Activated CD8-positive, alpha-beta memory T cell treated with anti-CD3 and anti-CD28 coated beads, Interleukin-2, amount 10 ng/mL, durations not matched to agents 7 days and 5 days (primary cell): ENCODE results near the gene RAB22A. TPM values are rescaled to one million over a fixed set of nuclear protein-coding genes. Genes with fewer than 3 reads are reported as not detected.
A peak's percentile ranks its signal among the peaks of the same experiment; 100 is the strongest.

Experiments
- ATAC-seq: fragments of 150-1000 bp; cut with Tn5 transposase; one replicate; pipeline ENCODE4 v1.10.0; 2021; ENCODE audit warnings: moderate library complexity
- CTCF ChIA-PET: fragments of 350-600 bp; sonication (Branson Sonifier 250); formaldehyde crosslinking; loops from one replicate; lab custom pipeline; 2021; ENCODE audit warnings: antibody characterized with exemption; lab: Charles Lee
- DNase-seq: peaks from one replicate; pipeline ENCODE4 v3.0.0-alpha.2; 2020
- H3K27ac Mint-ChIP-seq: one replicate; pipeline ENCODE4 v1.8.0; 2021; ENCODE audit warnings: mild to moderate bottlenecking, mixed read lengths
- H3K27me3 Mint-ChIP-seq: one replicate; pipeline ENCODE4 v1.8.0; 2021; ENCODE audit warnings: mixed read lengths
- H3K36me3 Mint-ChIP-seq: one replicate; pipeline ENCODE4 v1.8.0; 2021; ENCODE audit warnings: mild to moderate bottlenecking, mixed read lengths
- H3K4me1 Mint-ChIP-seq: one replicate; pipeline ENCODE4 v1.8.0; 2021; ENCODE audit warnings: mixed read lengths
- H3K4me3 Mint-ChIP-seq: one replicate; pipeline ENCODE4 v1.8.0; 2021; ENCODE audit warnings: mild to moderate bottlenecking, moderate library complexity, mixed read lengths
- H3K9me3 Mint-ChIP-seq: one replicate; pipeline ENCODE4 v1.8.0; 2022; ENCODE audit warnings: low read depth, mixed read lengths
- total RNA-seq, 2 experiments: library from RNA; stranded (reverse); gene quantifications; one replicate each; pipeline ENCODE4 v1.2.3, GENCODE V29; 2021

Gene RAB22A, protein sequence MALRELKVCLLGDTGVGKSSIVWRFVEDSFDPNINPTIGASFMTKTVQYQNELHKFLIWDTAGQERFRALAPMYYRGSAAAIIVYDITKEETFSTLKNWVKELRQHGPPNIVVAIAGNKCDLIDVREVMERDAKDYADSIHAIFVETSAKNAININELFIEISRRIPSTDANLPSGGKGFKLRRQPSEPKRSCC
- total RNA-seq = 10 to 100 TPM; 13.2 to 14.7 TPM

DNA sequence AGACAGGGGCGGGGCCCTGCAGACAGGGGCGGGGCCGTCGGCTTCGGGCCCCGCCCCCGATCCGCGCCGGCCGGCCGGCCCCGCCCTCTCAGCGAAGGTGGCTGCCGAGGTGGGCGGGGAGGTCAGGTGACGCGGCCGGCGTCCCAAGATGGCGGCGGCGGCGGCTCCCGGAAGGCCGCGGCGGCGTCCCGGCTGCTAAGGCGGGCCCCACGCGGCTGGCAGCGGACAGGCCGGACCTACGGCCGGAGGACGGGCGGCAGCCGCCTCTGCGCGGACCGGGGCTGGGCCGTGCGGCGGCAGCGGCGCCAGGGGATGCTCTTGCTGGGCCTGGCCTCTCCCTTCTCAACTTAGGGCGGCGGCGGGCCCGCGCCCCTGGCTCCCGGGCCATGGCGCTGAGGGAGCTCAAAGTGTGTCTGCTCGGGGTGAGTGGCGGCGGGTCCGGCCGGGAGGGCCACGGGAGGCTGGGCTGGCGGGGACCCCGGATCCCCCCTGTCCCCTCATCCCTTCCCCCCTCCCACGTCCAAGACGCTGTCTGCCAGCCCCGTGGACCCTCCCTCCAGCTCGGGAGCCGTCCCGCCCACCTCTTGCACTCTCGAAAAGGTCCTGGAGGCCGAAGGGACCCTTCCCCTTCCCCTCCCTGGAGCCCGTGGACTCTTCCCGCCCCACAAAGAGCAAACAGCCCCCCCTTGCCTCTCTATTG is at the start of gene RAB22A:
RAB22A (plus strand) TSS at position 125 of the 700 bp plus-strand sequence; CDS start at position 387, 262 bp downstream.
- Mint-ChIP-seq H3K4me1 (peaks cover 63% of the 10 kb centered on the region), H3K27me3 (no peaks in the 10 kb centered on the region), H3K36me3 (peaks cover 25% of the 10 kb centered on the region), H3K27ac (peak within 1 kb of the TSS; percentile 83), H3K9me3 (no peaks in the 10 kb centered on the region), H3K4me3 (peak within 1 kb of the TSS; percentile 86)
- ATAC-seq (peak; percentile 78), DNase-seq (peak; percentile 87)
- CTCF ChIA-PET = interaction anchor here (1.0 kb wide), 3 partner anchors 73 to 79 kb away, joined by 3 read pairs; partner anchors contain the start of gene VAPB

DNA sequence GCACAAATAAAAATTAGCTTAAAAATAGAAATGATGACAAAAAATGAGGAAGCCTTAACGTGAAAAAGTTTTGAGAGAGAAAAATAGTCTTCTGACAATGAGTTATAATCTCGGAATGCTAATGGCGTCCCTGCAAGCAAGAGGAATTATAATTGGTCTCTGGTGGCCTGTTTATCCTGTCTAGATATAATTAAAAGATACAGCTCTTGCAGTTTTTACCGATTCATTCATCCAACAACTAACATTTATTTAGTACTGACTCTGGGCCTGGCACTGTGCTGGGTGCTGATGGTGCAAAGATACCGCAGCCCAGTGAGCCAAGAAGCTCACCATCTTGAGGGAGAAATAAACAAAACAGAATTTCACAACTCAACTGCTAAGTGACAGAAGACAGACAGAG is 49.5 kb upstream of the RAB22A start:
- DNase-seq = no peak
- no peak for ATAC-seq
- Mint-ChIP-seq H3K4me3 (no peak overlapping the region), H3K27me3 (no peaks in the 10 kb centered on the region), H3K4me1 (no peaks in the 10 kb centered on the region), H3K36me3 (peaks cover 14% of the 10 kb centered on the region), H3K27ac (no peak overlapping the region), H3K9me3 (no peaks in the 10 kb centered on the region)
- CTCF ChIA-PET = no interaction called here

DNA sequence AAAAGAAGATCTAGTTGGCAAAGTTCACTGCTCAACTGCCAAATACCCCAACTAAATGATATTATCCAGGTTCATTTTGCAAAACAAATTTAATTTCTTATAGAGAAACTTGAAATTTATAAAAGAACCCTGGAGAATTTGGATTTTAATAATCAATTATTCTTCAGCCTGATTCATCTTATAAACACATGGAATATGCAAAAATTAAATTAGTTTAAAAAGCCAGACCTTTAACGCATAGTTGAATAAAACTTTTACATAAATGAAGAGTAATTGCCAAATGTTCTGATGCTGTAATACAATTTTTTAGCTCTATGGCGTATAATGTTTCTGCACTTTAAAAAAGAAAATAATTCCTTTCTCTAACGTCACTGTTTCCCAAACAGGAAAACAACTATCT is 47.9 kb upstream of the RAB22A start:
- DNase-seq = no peak
- ATAC-seq = no peak
- CTCF ChIA-PET = no interaction called here
- Mint-ChIP-seq H3K4me1 (no peaks in the 10 kb centered on the region), H3K36me3 (peaks cover 18% of the 10 kb centered on the region), H3K9me3 (no peaks in the 10 kb centered on the region), H3K27ac (no peak overlapping the region), H3K27me3 (no peaks in the 10 kb centered on the region), H3K4me3 (no peak overlapping the region)

DNA sequence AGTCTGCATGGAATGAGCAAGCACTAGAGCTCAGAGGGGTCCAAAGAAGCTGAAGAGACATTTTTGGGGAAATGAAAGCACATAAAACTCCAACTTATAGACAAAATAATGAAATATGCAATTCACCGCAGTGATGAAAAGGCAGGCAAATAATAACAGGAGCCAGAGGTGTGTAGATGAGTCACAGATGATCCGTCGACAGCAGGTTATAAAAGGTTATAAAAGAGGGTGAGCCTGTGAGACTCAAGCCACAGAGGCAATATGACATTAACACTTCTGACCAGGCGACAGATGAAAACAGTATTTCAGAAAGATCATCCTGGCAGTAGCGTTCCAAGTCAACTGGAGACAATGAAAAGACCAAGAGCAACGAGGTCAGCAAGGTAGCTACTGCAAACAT is 45.2 kb upstream of the RAB22A start:
- H3K27ac Mint-ChIP-seq = no peak overlapping the region
- DNase-seq = no peak
- no peaks in the 10 kb centered on the region for H3K9me3 Mint-ChIP-seq
- H3K4me1 Mint-ChIP-seq = peaks cover 17% of the 10 kb centered on the region
- CTCF ChIA-PET = no interaction called here
- ATAC-seq = no peak
- peaks cover 19% of the 10 kb centered on the region for H3K36me3 Mint-ChIP-seq
- no peak overlapping the region for H3K4me3 Mint-ChIP-seq
- no peaks in the 10 kb centered on the region for H3K27me3 Mint-ChIP-seq

DNA sequence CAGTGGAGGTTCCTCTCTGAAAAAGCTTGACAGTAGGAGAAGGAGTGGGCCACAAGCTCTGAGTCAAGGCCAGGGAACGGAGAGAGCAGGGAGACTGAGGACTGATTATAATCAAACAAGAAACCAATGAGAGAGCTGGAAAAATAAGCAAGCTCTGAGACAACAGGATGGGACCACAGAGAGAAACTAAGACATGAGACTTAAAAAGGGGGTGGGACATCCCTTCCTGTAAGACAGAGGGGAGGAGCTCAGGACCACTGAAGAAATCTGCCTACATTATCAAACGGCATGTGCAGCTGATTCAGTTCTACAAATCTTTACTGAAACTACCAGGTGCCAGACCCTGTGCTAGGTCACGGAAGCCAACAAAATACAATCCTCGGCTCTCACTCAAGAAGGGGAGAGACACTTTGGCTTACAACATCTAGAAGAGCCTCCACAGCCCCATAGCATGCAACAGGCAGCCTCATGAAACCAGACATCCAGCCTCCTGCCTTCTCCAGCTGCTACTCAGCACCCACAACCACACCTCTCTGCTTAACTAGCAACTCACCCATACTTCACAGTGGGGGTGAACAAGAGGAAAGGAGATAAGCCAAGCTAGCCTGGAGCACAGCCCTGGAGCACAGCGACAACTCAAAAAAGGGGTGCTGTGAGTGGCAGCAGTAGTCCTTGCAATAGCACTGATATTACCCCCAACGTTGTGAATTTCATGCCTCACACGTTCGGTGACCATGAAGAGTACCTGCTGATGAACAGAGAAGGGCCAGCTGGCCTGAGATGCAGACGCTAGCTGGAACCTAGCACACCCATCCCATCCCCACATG is 41.9 kb upstream of the RAB22A start:
- no peaks in the 10 kb centered on the region for H3K9me3 Mint-ChIP-seq
- H3K36me3 Mint-ChIP-seq = peaks cover 27% of the 10 kb centered on the region
- ATAC-seq (no peak), DNase-seq (no peak)
- no peak overlapping the region for H3K4me3 Mint-ChIP-seq
- H3K27me3 Mint-ChIP-seq = no peaks in the 10 kb centered on the region
- H3K27ac Mint-ChIP-seq = no peak overlapping the region
- peaks cover 27% of the 10 kb centered on the region for H3K4me1 Mint-ChIP-seq
- CTCF ChIA-PET = no interaction called here

DNA sequence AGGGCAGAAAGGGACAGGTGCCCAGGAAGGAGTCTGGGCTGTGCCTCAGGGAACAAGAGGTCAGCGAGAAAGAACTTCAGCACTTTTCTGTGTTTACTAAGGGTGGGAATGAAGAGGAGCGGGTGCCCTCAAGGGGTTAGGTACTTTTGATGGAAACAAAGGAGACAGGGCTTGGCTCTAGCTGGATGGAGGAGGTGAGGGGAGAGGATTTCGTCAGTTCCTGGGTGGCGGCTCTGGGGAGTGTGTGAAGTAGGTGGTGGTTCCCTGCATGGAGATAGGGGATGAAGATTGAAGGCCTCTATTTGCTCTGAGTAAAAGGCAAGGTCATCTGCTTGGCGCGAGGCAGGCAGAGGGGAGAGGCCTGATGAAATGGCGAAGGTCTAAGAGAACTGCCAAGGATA is 41.1 kb upstream of the RAB22A start:
- peaks cover 27% of the 10 kb centered on the region for H3K4me1 Mint-ChIP-seq
- CTCF ChIA-PET = no interaction called here

DNA sequence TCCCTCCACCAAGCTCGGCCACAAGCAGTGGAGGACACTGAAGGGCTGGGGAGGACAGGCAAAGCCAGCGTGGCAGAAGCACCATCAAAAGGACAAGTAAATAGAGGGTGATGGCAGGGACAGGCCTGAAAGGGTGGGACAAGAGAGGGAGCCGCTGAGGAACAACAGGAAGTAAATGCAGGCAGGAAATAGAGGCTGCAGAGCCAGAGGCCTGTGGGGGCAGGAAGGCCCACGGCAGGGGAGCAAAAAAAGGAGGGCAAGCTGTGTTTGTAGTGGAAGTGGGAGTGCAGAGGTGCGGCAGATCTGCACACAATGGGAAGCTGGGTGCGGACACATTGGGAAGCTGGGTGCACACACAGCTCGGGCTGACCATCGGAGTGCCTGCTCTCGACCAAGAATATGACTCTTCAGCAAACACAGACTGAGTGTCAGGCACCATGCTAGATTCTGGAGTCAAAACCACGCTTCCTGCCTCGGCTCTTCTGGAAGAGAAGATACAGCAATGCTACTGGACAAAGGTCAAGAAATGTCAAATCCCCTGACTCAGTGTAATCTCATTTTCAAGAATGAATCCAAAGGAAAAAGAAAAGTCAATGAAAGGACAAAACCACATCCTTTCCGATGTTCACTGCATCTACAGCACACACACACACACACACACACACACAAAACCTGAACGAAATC is 40.4 kb upstream of the RAB22A start:
- Mint-ChIP-seq H3K9me3 (no peaks in the 10 kb centered on the region), H3K4me3 (peak overlapping the region; percentile 19), H3K36me3 (peaks cover 29% of the 10 kb centered on the region), H3K27ac (peak overlapping the region; percentile 35), H3K4me1 (peaks cover 27% of the 10 kb centered on the region), H3K27me3 (no peaks in the 10 kb centered on the region)
- DNase-seq (no peak), ATAC-seq (peak; percentile 20)
- CTCF ChIA-PET = no interaction called here

More for the DNA sequence above, 41.1 kb upstream of the RAB22A start:
- peak overlapping the region; percentile 37 for H3K27ac Mint-ChIP-seq
- peaks cover 29% of the 10 kb centered on the region for H3K36me3 Mint-ChIP-seq
- no peaks in the 10 kb centered on the region for H3K9me3 Mint-ChIP-seq
- ATAC-seq (no peak), DNase-seq (no peak)
- H3K27me3 Mint-ChIP-seq = no peaks in the 10 kb centered on the region
- H3K4me3 Mint-ChIP-seq = no peak overlapping the region

DNA sequence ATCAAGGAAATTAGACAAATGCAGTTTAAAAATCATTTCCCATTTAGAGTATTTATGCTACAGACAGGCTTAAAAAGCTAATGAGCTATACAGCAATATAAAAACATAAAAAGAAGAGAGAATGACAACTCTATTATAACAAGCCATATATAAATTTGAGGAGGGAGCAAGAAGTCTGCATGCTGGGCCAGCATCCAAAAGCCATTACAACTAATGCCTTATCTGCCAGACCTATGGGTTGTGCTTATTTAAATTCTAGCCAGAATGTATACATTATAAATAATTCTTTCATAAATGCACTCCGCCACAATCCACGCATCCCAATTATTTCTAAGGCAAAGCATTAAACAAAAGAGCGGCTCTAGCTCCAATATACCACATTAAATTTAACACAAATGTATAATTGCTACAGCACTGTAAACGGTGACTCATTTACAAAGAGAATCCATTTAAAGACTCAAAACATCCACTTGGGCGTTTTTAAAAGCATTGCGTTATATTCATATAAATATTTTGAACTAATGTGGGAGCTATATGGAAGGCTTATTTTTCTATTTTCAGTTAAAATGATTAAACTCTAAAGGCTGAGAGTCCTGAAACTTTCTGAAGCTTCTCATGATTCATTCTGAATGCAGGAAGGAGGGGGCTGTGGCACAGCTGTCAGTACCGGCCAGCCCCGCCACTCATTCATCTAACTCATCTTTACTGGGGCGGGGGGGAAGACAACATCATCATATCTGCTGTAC is 37.7 kb upstream of the RAB22A start:
- no peaks in the 10 kb centered on the region for H3K27me3 Mint-ChIP-seq
- DNase-seq = no peak
- CTCF ChIA-PET = interaction anchor here (0.8 to 1.1 kb wide), 2 partner anchors 12 to 18 kb away, joined by 3 read pairs; no protein-coding TSS in a partner anchor
- no peaks in the 10 kb centered on the region for H3K9me3 Mint-ChIP-seq
- H3K36me3 Mint-ChIP-seq = peaks cover 32% of the 10 kb centered on the region
- H3K27ac Mint-ChIP-seq = peak overlapping the region; percentile 10
- H3K4me3 Mint-ChIP-seq = no peak overlapping the region
- peaks cover 27% of the 10 kb centered on the region for H3K4me1 Mint-ChIP-seq
- no peak for ATAC-seq

DNA sequence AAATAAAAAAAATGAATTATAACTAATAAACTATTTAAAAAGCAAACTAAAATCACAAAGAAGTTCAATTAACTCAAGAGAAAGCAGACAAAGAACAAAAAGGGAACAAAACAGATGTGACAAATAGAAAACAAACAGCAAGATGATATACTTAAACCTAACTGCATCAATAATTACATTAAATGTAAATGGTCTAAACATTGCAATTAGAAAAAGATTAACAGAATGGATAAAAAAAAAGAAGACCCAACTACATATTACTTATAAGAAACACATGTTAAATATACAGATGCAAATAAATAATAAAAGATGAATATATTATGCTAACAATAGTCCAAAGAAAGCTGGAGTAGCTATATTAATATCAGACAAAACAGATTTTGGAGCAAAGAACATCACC is 35.1 kb upstream of the RAB22A start:
- Mint-ChIP-seq H3K4me1 (peaks cover 9% of the 10 kb centered on the region), H3K36me3 (peaks cover 24% of the 10 kb centered on the region), H3K9me3 (no peaks in the 10 kb centered on the region), H3K27me3 (no peaks in the 10 kb centered on the region), H3K27ac (no peak overlapping the region), H3K4me3 (no peak overlapping the region)
- CTCF ChIA-PET = no interaction called here
- DNase-seq = no peak
- ATAC-seq = no peak

DNA sequence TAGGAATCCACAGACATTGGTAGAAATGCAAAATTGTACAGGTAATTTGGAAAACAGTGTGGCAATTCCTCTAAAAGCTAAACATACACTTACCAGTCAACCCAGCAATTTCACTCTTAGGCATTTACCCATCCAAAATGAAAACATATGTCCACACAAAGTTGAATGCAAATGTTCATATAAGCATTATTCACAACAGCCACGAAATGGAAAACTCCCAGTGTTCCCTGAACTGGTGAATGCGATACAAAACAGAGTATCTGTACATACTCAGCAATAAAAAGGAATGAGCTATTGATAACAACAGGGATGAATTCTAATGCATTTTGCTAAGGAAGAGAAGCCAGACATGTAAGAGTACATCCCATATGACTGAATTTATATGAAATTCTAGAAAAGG is 32.4 kb upstream of the RAB22A start:
- ATAC-seq (no peak), DNase-seq (no peak)
- Mint-ChIP-seq H3K36me3 (peaks cover 17% of the 10 kb centered on the region), H3K27ac (no peak overlapping the region), H3K9me3 (no peaks in the 10 kb centered on the region), H3K4me1 (peaks cover 1% of the 10 kb centered on the region), H3K27me3 (no peaks in the 10 kb centered on the region), H3K4me3 (no peak overlapping the region)
- CTCF ChIA-PET = no interaction called here

DNA sequence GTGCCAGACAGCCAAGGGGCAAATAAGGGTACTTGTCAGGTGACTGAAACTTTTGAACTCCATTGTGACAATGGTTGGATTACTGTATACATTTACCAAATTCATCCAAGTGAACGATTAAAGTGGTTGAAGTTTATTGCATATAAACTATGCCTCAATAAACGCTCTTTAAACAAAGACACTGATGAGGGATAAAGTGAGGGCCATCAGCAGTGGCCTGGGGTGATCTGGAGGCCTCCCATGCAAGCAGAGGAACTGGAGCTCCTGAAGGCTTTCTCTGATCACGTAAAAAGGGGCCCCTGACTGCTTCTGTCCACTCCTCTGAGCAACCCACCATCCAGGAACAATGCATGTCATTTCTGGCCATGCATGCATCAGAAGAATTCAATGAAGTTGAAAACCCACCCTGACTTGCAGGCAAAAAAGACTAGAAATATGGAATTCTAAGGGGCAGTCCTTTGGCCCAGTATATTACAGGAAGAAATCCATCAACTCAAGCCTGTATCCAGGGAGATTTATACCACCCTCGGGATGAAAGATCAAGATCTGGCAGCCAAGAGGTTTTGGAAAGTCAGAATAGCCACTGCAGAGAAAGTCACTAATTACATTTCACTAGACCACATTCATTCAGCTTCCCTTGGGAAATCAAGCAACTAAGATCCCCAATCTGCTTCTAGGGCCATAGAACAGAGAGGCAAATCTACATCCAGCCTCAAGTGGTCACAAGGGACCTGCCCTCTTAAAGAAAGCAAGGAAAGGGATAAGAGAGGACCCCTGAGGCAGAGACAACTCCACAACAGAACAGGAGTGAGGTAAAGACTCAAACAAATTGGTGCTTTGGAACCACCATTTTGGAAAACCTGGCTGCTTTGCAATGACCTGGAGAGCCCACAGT is 31.7 kb upstream of the RAB22A start:
- CTCF ChIA-PET = interaction anchor here (0.7 kb wide), 1 partner anchor 23 kb away, joined by 4 read pairs; no protein-coding TSS in a partner anchor
- no peak for ATAC-seq
- H3K4me1 Mint-ChIP-seq = no peaks in the 10 kb centered on the region

DNA sequence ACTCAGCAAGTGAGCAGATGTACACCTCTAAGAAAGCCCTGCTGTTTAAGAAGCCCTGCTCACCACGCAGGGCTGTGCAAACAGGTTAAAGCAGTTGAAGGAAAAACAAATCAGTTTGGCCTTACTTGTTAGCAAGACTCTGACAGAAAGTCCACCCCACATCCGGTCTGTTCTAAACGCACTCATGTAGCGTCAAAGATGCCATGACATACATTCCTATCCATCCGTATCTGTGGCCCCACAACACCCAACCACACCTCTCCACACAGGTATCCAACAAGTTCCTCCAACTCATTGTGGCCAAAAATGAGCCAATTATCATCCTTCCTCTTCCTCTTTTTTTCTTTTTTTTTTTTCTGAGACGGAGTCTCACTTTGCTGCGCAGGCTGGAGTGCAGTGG is 22.8 kb upstream of the RAB22A start:
- Mint-ChIP-seq H3K27me3 (no peaks in the 10 kb centered on the region), H3K4me1 (peaks cover 12% of the 10 kb centered on the region), H3K4me3 (no peak overlapping the region), H3K27ac (no peak overlapping the region), H3K9me3 (no peaks in the 10 kb centered on the region), H3K36me3 (peaks cover 11% of the 10 kb centered on the region)
- ATAC-seq (peak; percentile 27), DNase-seq (no peak)
- CTCF ChIA-PET = no interaction called here

More for the DNA sequence above, 31.7 kb upstream of the RAB22A start:
- no peak for DNase-seq
- Mint-ChIP-seq H3K36me3 (peaks cover 17% of the 10 kb centered on the region), H3K27ac (no peak overlapping the region), H3K4me3 (no peak overlapping the region), H3K9me3 (no peaks in the 10 kb centered on the region), H3K27me3 (no peaks in the 10 kb centered on the region)
